Gastrocnemius medialis (tissue), 4 donors: ENCODE data around the gene NFIA.

Experiments
- CTCF ChIP-seq, 5 experiments: fragments of 450-650 bp in 3 of 5; fragments of 200-600 bp in 2 of 5; sonication (generic) in 2 of 5; IDR thresholded peaks in 4 of 5; conservative IDR thresholded peaks in 1 of 5; 1 replicate in 4 of 5; 2 replicates in 1 of 5; pipeline ENCODE4 v1.5.1; 2016 to 2019; ENCODE audit warnings: antibody characterized with exemption in 5 of 5, mild to moderate bottlenecking in 3 of 5, moderate library complexity in 3 of 5
- POLR2A ChIP-seq, 2 donors: fragments of 450-650 bp; IDR thresholded peaks; one replicate each; pipeline ENCODE4 v1.6.1; 2017; ENCODE audit warnings: antibody characterized with exemption in 2 of 2, mild to moderate bottlenecking in 2 of 2, moderate library complexity in 2 of 2

- TF ChIP-seq CTCF (IDR thresholded peaks at IDR 0.05 in 4 of 5, conservative IDR thresholded peaks at IDR 0.05 in 1 of 5), result no peak
- no peak for TF ChIP-seq POLR2A (IDR thresholded peaks at IDR 0.05)
These were observed 88.2 kb downstream of the NFIA start for GRCh38 chr1:61170328-61171238.
